Left forelimb (tissue), 1 donor: ENCODE measurements around the gene GALNT12.

Experiments
- DNase-seq: peaks from one replicate; pipeline ENCODE4 v3.0.0-alpha.2; 2018; ENCODE audit warnings: low spot score

The GALNT12 gene

GRCh38 chr9:98807070-98807813 lies at the start of gene GALNT12:
TSS of gene GALNT12 (plus strand) at chr9:98807670. CDS start at chr9:98807699, 29 bp downstream.
- DNase-seq: no peak

GRCh38 chr9:98760231-98760630 lies 47.2 kb upstream of the GALNT12 start:
- no peak for DNase-seq

GRCh38 chr9:98763986-98764745 lies 43.3 kb upstream of the GALNT12 start:
- no peak for DNase-seq

GRCh38 chr9:98765256-98765655 lies 42.2 kb upstream of the GALNT12 start:
- no peak for DNase-seq

- no peak for DNase-seq
These were observed 40.9 kb upstream of the GALNT12 start for GRCh38 chr9:98766586-98766985.

GRCh38 chr9:98767196-98767595 lies 40.3 kb upstream of the GALNT12 start:
- no peak for DNase-seq

- DNase-seq: no peak
These were observed 39.6 kb upstream of the GALNT12 start for GRCh38 chr9:98767915-98768314.

- no peak for DNase-seq
These were observed 39.1 kb upstream of the GALNT12 start for GRCh38 chr9:98768344-98768743.

- DNase-seq: no peak
These were observed 36.8 kb upstream of the GALNT12 start for GRCh38 chr9:98770717-98771116.

- no peak for DNase-seq
These were observed 36.1 kb upstream of the GALNT12 start for GRCh38 chr9:98771209-98771874.

- DNase-seq: no peak
These were observed 34.9 kb upstream of the GALNT12 start for GRCh38 chr9:98772364-98773155.

- no peak for DNase-seq
These were observed 33.7 kb upstream of the GALNT12 start for GRCh38 chr9:98773721-98774120.

GRCh38 chr9:98774746-98775145 lies 32.7 kb upstream of the GALNT12 start:
- no peak for DNase-seq

GRCh38 chr9:98775831-98776441 lies 31.5 kb upstream of the GALNT12 start:
- DNase-seq: no peak

GRCh38 chr9:98777618-98778017 lies 29.9 kb upstream of the GALNT12 start:
- DNase-seq: no peak

GRCh38 chr9:98778251-98778650 lies 29.2 kb upstream of the GALNT12 start:
- DNase-seq: no peak

- no peak for DNase-seq
These were observed 28.5 kb upstream of the GALNT12 start for GRCh38 chr9:98778711-98779530.

- no peak for DNase-seq
These were observed 27.3 kb upstream of the GALNT12 start for GRCh38 chr9:98780059-98780749.

- no peak for DNase-seq
These were observed 25.7 kb upstream of the GALNT12 start for GRCh38 chr9:98781588-98782383.
